ENCODE results near the gene MRPL11.
A peak's percentile ranks its signal among the peaks of the same experiment; 100 is the strongest.
"Not testable (repeated sequence)": the region's sequence is repeated elsewhere in the genome, so short reads cannot be mapped to it uniquely, and the experiment has no call there.

MRPL11 gene

GRCh38 chr11:66431287-66431686, 7.4 kb downstream of the MRPL11 start:
- not testable (repeated sequence) for DNase-seq (ENCODE audit: low read depth, low spot score)

GRCh38 chr11:66429983-66430602, 8.6 kb downstream of the MRPL11 start:
- peak; percentile 52 for DNase-seq (ENCODE audit: low read depth, low spot score)

- no peak for DNase-seq (ENCODE audit: low read depth, low spot score)
Observed at GRCh38 chr11:66428933-66429332, 9.7 kb downstream of the MRPL11 start.

GRCh38 chr11:66426314-66426713, 12.3 kb downstream of the MRPL11 start:
- DNase-seq (ENCODE audit: low read depth, low spot score), result no peak

- peak; percentile 64 for DNase-seq (ENCODE audit: low read depth, low spot score)
Observed at GRCh38 chr11:66421492-66422205, 17.0 kb downstream of the MRPL11 start.

- no peak for DNase-seq (ENCODE audit: low read depth, low spot score)
Observed at GRCh38 chr11:66420671-66421476, 17.8 kb downstream of the MRPL11 start, which contains the start of gene NPAS4. TSS of gene NPAS4 (plus strand) at chr11:66421035. CDS start at chr11:66421180, 145 bp downstream.

GRCh38 chr11:66419825-66420224, 18.8 kb downstream of the MRPL11 start:
- no peak for DNase-seq (ENCODE audit: low read depth, low spot score)

- no peak for DNase-seq (ENCODE audit: low read depth, low spot score)
Observed at GRCh38 chr11:66418986-66419308, 19.7 kb downstream of the MRPL11 start.

- peak; percentile 49 for DNase-seq (ENCODE audit: low read depth, low spot score)
Observed at GRCh38 chr11:66418168-66418985, 20.3 kb downstream of the MRPL11 start.

- DNase-seq (ENCODE audit: low read depth, low spot score), result no peak
Observed at GRCh38 chr11:66417000-66417399, 21.6 kb downstream of the MRPL11 start.

GRCh38 chr11:66415423-66415822, 23.2 kb downstream of the MRPL11 start:
- no peak for DNase-seq (ENCODE audit: low read depth, low spot score)

- DNase-seq (ENCODE audit: low read depth, low spot score), result no peak
Observed at GRCh38 chr11:66414120-66414934, 24.3 kb downstream of the MRPL11 start.

GRCh38 chr11:66413167-66413566, 25.5 kb downstream of the MRPL11 start:
- DNase-seq (ENCODE audit: low read depth, low spot score), result no peak

- DNase-seq (ENCODE audit: low read depth, low spot score), result no peak
Observed at GRCh38 chr11:66412110-66412509, 26.5 kb downstream of the MRPL11 start.

- no peak for DNase-seq (ENCODE audit: low read depth, low spot score)
Observed at GRCh38 chr11:66411323-66411722, 27.3 kb downstream of the MRPL11 start.

GRCh38 chr11:66410191-66410590, 28.5 kb downstream of the MRPL11 start:
- DNase-seq (ENCODE audit: low read depth, low spot score), result no peak

GRCh38 chr11:66409226-66409625, 29.4 kb downstream of the MRPL11 start:
- no peak for DNase-seq (ENCODE audit: low read depth, low spot score)

GRCh38 chr11:66408488-66409214, 30.0 kb downstream of the MRPL11 start:
- DNase-seq (ENCODE audit: low read depth, low spot score), result peak; percentile 85

- DNase-seq (ENCODE audit: low read depth, low spot score), result no peak
Observed at GRCh38 chr11:66407651-66408050, 31.0 kb downstream of the MRPL11 start.

- DNase-seq (ENCODE audit: low read depth, low spot score), result no peak
Observed at GRCh38 chr11:66393954-66394353, 44.7 kb downstream of the MRPL11 start.
